Upper lobe of right lung (tissue), 1 donor: ENCODE data around the gene SIAH2. TPM values are rescaled to one million over a fixed set of nuclear protein-coding genes. Genes with fewer than 3 reads are reported as not detected.

ENCODE experiments used
- ATAC-seq: fragments of 200-7000 bp; cut with Tn5 transposase; one replicate; pipeline ENCODE4 v1.9.1; 2020; ENCODE audit warnings: mild to moderate bottlenecking, moderate library complexity
- DNase-seq: peaks from one replicate; pipeline ENCODE4 v3.0.0-alpha.2; 2020
- H3K27ac ChIP-seq: fragments of 200-600 bp; one replicate; pipeline ENCODE4 v1.8.0; 2022
- H3K27me3 ChIP-seq: fragments of 200-600 bp; one replicate; pipeline ENCODE4 v1.8.0; 2022; ENCODE audit warnings: mild to moderate bottlenecking
- H3K36me3 ChIP-seq: fragments of 200-600 bp; one replicate; pipeline ENCODE4 v1.8.0; 2022
- H3K4me1 ChIP-seq: fragments of 200-600 bp; one replicate; pipeline ENCODE4 v1.8.0; 2022
- H3K4me3 ChIP-seq: fragments of 200-600 bp; one replicate; pipeline ENCODE4 v1.8.0; 2022; ENCODE audit warnings: mild to moderate bottlenecking
- H3K9me3 ChIP-seq: fragments of 200-600 bp; one replicate; pipeline ENCODE4 v1.8.0; 2022
- intact Hi-C: fragments of 100-400 bp; cut with DNase I; formaldehyde crosslinking; loops from one replicate; pipeline ENCODE4 v1.11.0; 2022
- total RNA-seq: library from RNA; stranded (reverse); fragmentation: NEBNext Ultra II Directional; extraction: Animal tissue kit (Norgen Biotek cat#: 25700); gene quantifications from one replicate; pipeline ENCODE4 v1.2.1, GENCODE V29; 2021
- TF ChIP-seq, protein P1 (sequence below): fragments of 200-600 bp; IDR thresholded peaks from one replicate; pipeline ENCODE4 v1.8.0; 2022; ENCODE audit warnings: antibody characterized with exemption
- donor health status: DM: no; HTN: yes; CAD: no; lungs with severe emphysema.

SIAH2 gene
- total RNA-seq, 1 donor from 2014 or later: 16.9 TPM

DNA sequence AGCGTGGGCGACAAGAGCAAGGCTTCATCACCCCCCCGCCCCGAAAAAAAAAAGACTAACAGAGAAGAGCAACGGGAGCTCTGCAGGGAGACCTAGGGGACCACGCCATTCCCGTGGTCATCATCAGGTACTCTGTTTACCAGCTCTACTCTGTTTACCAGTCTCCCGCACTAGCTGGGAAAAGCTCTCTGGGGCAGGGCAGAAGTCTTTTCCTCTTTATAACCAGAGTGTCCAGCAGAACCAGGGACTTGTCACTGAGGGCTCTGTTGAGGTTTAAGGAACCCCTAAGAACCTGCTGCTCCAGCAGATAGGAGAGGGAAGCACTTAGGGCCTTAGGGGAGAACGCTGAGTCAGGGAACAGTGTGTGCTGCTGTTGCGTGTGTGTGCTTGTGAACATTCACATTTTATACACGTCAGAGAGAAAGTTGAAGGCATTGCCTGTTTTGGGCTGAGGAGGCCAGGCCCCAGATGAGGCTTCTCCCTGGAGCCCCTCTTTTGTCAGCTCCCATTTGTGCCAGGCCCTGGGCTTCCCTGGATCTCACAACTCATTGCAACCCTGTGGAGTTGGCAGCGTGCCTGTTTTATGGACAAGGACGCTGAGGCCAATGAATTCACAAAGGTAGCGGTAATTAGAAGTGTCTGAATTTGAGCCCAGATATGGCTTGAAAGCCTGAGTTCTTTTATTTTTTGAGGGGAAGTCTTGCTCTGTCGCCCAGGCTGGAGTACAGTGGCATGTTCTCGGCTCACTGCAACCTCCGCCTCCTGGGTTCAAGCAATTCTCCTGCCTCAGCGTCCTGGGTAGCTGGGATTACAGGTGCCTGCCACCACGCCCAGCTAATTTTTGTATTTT is 35.1 kb downstream of the SIAH2 start:
- peak; percentile 58 for ATAC-seq
- H3K27ac ChIP-seq: no peak overlapping the region
- intact Hi-C loops: loop anchor here (10.0 kb wide), 1 partner anchor 137 kb away; no protein-coding TSS in a partner anchor

DNA sequence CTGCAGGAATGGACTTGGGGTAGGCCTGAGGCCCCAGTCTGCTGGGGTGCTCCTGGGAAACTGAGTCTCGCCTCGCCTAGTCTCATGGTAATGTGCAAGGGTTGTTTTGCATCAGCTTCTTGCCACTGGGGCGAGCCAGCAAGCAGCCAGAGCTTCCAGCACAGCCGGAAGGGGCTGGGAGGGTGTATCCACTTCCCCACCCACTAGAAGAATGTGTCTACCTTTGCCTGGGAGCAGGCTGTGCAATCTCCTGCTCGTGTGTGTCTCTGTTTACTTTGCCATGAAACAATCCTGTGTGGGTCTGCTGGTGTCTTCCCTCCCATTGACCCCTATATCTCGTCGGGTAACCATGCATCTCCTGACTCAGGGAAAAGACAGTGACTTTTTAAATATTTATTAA is 37.4 kb downstream of the SIAH2 start:
- Histone ChIP-seq H3K9me3 (no peaks in the 10 kb centered on the region), H3K36me3 (no peaks in the 10 kb centered on the region), H3K4me1 (peaks cover 5% of the 10 kb centered on the region), H3K27ac (no peak overlapping the region), H3K27me3 (no peaks in the 10 kb centered on the region), H3K4me3 (no peak overlapping the region)
- TF ChIP-seq, protein P1, sequence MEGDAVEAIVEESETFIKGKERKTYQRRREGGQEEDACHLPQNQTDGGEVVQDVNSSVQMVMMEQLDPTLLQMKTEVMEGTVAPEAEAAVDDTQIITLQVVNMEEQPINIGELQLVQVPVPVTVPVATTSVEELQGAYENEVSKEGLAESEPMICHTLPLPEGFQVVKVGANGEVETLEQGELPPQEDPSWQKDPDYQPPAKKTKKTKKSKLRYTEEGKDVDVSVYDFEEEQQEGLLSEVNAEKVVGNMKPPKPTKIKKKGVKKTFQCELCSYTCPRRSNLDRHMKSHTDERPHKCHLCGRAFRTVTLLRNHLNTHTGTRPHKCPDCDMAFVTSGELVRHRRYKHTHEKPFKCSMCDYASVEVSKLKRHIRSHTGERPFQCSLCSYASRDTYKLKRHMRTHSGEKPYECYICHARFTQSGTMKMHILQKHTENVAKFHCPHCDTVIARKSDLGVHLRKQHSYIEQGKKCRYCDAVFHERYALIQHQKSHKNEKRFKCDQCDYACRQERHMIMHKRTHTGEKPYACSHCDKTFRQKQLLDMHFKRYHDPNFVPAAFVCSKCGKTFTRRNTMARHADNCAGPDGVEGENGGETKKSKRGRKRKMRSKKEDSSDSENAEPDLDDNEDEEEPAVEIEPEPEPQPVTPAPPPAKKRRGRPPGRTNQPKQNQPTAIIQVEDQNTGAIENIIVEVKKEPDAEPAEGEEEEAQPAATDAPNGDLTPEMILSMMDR: no peak
- DNase-seq (no peak), ATAC-seq (peak; percentile 71)
- intact Hi-C loops: loop anchor here (10.0 kb wide), 1 partner anchor 139 kb away; no protein-coding TSS in a partner anchor

More for the DNA sequence above, 35.1 kb downstream of the SIAH2 start:
- Histone ChIP-seq H3K9me3 (no peaks in the 10 kb centered on the region), H3K27me3 (no peaks in the 10 kb centered on the region), H3K36me3 (no peaks in the 10 kb centered on the region), H3K4me3 (no peak overlapping the region), H3K4me1 (no peaks in the 10 kb centered on the region)
- DNase-seq: no peak
- TF ChIP-seq, protein P1: no peak

DNA sequence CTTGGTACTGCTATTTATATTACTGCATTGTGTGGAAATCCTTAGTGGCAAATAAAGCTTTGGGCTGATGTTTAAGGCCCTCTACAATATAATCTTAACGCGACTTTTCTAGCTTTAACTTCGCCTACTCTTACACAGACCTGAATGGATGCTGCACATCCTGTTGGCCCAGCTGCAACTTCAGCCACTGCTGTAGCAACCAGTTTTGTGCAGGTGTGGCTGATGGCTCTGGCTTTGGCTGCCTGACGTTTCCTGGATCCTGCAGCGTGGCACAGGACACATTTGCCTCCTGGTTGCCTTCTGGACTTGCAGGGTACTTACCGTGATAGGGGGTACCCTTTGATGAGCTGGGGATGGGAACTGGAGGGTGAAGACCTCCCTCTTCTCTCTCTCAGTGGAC is 39.0 kb downstream of the SIAH2 start:
- H3K27ac ChIP-seq: no peak overlapping the region
- H3K36me3 ChIP-seq: no peaks in the 10 kb centered on the region
- ATAC-seq (no peak), DNase-seq (no peak)
- no peak overlapping the region for H3K4me3 ChIP-seq
- no peaks in the 10 kb centered on the region for H3K9me3 ChIP-seq
- H3K4me1 ChIP-seq: peaks cover 5% of the 10 kb centered on the region
- intact Hi-C loops: loop anchor here (10.0 kb wide), 1 partner anchor 141 kb away; no protein-coding TSS in a partner anchor
- TF ChIP-seq, protein P1: no peak
- H3K27me3 ChIP-seq: no peaks in the 10 kb centered on the region

DNA sequence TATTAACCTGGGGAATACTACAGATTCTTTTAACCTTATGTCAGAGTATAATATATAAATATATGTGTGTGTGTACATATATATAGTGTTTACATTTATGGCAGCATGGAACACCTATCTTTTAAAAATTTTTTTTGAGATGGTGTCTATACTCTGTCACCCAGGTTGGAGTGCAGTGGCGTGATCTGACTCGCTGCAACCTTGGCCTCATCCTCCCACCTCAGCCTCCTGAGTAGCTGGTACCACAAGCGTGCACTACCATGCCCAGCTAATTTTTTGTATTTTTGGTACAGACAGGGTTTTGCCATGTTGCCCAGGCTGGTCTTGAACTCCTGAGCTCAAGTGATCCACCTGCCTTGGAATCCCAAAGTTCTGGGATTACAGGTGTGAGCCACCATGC is 40.7 kb downstream of the SIAH2 start:
- TF ChIP-seq, protein P1: no peak
- DNase-seq (no peak), ATAC-seq (no peak)
- Histone ChIP-seq H3K4me1 (peaks cover 5% of the 10 kb centered on the region), H3K27ac (no peak overlapping the region), H3K9me3 (no peaks in the 10 kb centered on the region), H3K27me3 (no peaks in the 10 kb centered on the region), H3K4me3 (no peak overlapping the region), H3K36me3 (no peaks in the 10 kb centered on the region)
- intact Hi-C loops: loop anchor here (10.0 kb wide), 1 partner anchor 143 kb away; no protein-coding TSS in a partner anchor

DNA sequence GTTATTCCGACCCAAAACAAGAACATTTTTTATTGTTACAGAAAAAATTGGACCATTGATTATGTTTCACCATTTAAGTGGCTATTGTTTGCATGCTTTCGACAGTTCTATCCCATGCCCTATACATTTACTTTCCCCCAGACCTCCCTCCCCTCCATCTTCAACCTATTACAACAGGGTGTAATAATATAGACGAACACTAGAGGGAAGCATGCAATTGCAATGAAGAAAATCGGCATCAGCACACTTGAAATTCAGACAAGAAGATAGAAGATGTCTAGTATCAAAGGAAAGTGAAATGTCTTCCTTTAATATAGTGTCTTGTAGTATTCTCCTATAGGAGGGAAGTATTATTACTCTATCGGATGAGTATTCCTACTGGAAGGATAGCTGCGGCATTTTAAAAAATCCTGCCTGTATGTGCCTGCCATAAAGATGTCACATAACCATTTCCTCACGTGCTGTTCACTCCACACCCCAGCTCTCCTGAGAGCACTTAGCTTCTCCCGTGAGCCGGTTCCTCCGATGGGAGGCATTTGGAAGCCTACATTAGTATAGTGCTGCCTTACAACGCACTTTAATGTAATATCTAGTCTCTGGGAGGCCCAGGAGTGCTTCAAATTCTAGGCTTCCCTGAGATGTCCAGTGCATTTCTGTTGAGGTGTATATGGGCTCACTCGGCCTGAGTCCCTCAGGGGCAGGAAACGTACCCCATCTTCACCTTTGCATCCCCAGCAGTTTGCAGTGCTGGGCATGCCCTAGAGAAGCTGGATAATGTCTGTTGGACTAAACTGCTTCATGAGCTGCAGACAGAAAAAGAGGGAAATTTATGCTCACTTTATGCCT is 41.5 kb downstream of the SIAH2 start:
- no peaks in the 10 kb centered on the region for H3K9me3 ChIP-seq
- peaks cover 5% of the 10 kb centered on the region for H3K4me1 ChIP-seq
- no peak overlapping the region for H3K4me3 ChIP-seq
- ATAC-seq: peak; percentile 87
- TF ChIP-seq, protein P1: peak; percentile 85
- intact Hi-C loops: loop anchor here (10.0 kb wide), 1 partner anchor 143 kb away; no protein-coding TSS in a partner anchor
- no peak overlapping the region for H3K27ac ChIP-seq
- H3K36me3 ChIP-seq: no peaks in the 10 kb centered on the region
- H3K27me3 ChIP-seq: no peaks in the 10 kb centered on the region
- no peak for DNase-seq
